HCT116 (cell line): ENCODE measurements around the gene ESYT3. TPM values are rescaled to one million over a fixed set of nuclear protein-coding genes. Genes with fewer than 3 reads are reported as not detected.

Source experiments
- total RNA-seq: library from RNA; stranded (reverse); gene quantifications from one replicate; pipeline ENCODE4 v1.2.1, GENCODE V29; 2021; ENCODE audit not compliant: unreplicated experiment

ESYT3 gene
- total RNA-seq, 1 experiment from 2014 or later, result 0.05 TPM

Other genes with a start within 250 kb of the ESYT3 start
- gene ARMC8, start 247.3 kb upstream of the ESYT3 start, total RNA-seq, result 36.2 TPM
- gene NME9, start 104.8 kb upstream of the ESYT3 start, total RNA-seq, result 0.79 TPM
- 13.5 TPM for gene MRAS, start 86.0 kb upstream of the ESYT3 start, total RNA-seq
- gene CEP70, start 159.6 kb downstream of the ESYT3 start, total RNA-seq, result 38.7 TPM
- gene FAIM, start 174.2 kb downstream of the ESYT3 start, total RNA-seq, result 12.2 TPM